ENCODE results near the gene ZNF624.
"Not testable (repeated sequence)": the region's sequence is repeated elsewhere in the genome, so short reads cannot be mapped to it uniquely, and the experiment has no call there.

The ZNF624 gene

GRCh38 chr17:16653367-16654041, at the start of gene ZNF624:
ZNF624 (minus strand) TSS chr17:16653850.
- no peak for TF ChIP-seq CTCF (IDR thresholded peaks at IDR 0.05; ENCODE audit: insufficient read depth, low read length, missing control alignments)
- POLR2A ChIA-PET, result no interaction called here
- peak within 1 kb of the TSS; percentile 75 for H3K4me3 ChIP-seq (ENCODE audit: low read depth, low read length)
- DNase-seq (ENCODE audit: low read depth, low spot score), result peak; percentile 34
- CTCF ChIA-PET, result interaction anchor here (1.2 kb wide), 1 partner anchor 64 kb away, joined by 4 read pairs; no protein-coding TSS in a partner anchor

GRCh38 chr17:16697603-16698002, 44.0 kb upstream of the ZNF624 start:
- DNase-seq (ENCODE audit: low read depth, low spot score); POLR2A ChIA-PET; CTCF ChIA-PET; H3K4me3 ChIP-seq (ENCODE audit: low read depth, low read length): not testable (repeated sequence)

DNA sequence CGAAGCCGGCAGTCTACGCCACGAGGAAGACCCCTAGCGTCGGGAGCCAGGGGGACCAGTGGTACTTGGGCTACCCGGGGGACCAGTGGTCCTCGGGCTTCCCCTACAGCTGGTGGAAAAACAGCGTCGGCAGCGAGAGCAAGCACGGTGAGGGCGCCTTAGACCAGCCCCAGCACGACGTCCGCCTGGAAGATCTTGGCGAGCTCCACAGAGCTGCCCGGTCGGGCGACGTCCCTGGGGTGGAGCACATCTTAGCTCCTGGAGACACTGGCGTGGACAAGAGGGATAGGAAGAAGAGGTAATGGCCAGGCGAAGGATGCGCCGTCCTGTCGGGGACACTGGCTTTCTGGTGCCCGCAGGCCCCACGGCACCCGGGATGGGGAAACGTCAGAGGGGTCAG, 36.8 kb upstream of the ZNF624 start:
- POLR2A ChIA-PET; CTCF ChIA-PET; H3K4me3 ChIP-seq (ENCODE audit: low read depth, low read length); DNase-seq (ENCODE audit: low read depth, low spot score): not testable (repeated sequence)

DNA sequence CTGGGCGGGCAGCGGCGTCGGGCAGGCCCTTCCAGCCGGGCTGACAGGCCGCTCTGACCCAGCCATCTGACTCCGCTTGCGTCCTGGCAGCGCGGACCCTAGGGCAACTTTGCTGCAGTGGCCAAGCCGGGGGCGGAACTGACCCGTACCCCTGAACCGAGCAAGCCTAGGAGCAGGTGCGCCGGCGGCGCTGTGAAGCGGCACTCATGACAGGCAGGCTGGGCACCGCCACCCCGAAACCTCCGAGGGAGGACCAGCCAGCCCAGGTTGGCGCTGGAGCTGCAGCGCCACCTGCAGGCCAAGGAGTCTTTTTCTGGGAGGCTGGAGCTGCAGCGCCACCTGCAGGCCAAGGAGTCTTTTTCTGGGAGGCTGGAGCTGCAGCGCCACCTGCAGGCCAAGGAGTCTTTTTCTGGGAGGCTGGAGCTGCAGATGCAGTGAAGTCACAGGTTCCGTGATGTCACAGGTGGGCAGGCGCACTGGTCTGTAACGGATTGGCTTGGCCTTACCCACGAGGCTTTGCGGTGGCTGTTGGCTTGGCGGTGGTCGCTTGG, 36.2 kb upstream of the ZNF624 start, which contains the start of gene CCDC144A:
Gene CCDC144A (plus strand): TSS at position 511 of the 551 bp plus-strand sequence. CDS start 160 bp downstream, outside the sequence.
- POLR2A ChIA-PET; CTCF ChIA-PET; H3K4me3 ChIP-seq (ENCODE audit: low read depth, low read length); DNase-seq (ENCODE audit: low read depth, low spot score): not testable (repeated sequence)

DNA sequence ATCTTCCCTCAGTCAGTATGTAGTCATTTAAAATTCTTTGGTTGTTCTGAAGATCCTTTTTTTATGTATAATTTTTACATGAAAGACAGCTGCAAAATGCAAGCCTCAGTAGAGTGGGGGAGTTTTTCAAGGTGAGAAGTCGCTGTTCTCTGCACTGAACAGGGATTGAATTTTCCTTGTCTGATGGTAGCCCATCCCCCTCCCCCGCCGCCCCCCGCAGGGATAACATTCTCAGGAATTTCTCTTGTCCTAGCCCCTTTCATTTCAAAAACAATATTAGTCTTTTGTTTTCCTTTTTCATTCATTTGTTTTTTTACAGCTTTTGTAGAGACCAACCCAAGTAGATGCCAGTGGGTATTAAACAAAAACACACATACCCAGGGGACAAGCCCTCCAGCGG, 33.5 kb upstream of the ZNF624 start:
- CTCF ChIA-PET; POLR2A ChIA-PET; H3K4me3 ChIP-seq (ENCODE audit: low read depth, low read length); DNase-seq (ENCODE audit: low read depth, low spot score): not testable (repeated sequence)

DNA sequence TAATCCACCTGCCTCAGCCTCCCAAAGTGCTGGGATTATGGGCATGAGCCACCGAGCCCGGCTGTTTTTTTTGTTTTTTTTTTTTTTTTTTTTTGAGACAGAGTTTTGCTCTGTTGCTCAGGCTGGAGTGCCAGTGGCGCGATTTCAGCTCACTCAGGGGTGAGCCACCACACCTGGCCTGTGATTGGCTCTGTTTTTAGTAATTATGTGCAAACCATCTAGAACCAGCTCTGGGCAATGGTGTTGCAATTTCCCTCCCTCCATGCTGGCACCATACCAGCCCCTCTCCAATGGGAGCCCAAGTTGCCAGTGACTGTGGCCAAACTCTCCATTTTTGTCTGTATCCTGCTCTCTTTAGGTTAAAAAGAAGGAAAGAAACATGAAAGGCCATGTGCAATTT, 32.4 kb upstream of the ZNF624 start:
- H3K4me3 ChIP-seq (ENCODE audit: low read depth, low read length); POLR2A ChIA-PET; CTCF ChIA-PET; DNase-seq (ENCODE audit: low read depth, low spot score): not testable (repeated sequence)

GRCh38 chr17:16683290-16684138, 29.9 kb upstream of the ZNF624 start:
- POLR2A ChIA-PET; H3K4me3 ChIP-seq (ENCODE audit: low read depth, low read length); DNase-seq (ENCODE audit: low read depth, low spot score); CTCF ChIA-PET: not testable (repeated sequence)

GRCh38 chr17:16676676-16677268, 23.1 kb upstream of the ZNF624 start:
- no peak for TF ChIP-seq CTCF (IDR thresholded peaks at IDR 0.05; ENCODE audit: insufficient read depth, low read length, missing control alignments)
- H3K4me3 ChIP-seq (ENCODE audit: low read depth, low read length), result no peak overlapping the region
- DNase-seq (ENCODE audit: low read depth, low spot score), result no peak
- ChIA-PET CTCF (no interaction called here), POLR2A (no interaction called here)

DNA sequence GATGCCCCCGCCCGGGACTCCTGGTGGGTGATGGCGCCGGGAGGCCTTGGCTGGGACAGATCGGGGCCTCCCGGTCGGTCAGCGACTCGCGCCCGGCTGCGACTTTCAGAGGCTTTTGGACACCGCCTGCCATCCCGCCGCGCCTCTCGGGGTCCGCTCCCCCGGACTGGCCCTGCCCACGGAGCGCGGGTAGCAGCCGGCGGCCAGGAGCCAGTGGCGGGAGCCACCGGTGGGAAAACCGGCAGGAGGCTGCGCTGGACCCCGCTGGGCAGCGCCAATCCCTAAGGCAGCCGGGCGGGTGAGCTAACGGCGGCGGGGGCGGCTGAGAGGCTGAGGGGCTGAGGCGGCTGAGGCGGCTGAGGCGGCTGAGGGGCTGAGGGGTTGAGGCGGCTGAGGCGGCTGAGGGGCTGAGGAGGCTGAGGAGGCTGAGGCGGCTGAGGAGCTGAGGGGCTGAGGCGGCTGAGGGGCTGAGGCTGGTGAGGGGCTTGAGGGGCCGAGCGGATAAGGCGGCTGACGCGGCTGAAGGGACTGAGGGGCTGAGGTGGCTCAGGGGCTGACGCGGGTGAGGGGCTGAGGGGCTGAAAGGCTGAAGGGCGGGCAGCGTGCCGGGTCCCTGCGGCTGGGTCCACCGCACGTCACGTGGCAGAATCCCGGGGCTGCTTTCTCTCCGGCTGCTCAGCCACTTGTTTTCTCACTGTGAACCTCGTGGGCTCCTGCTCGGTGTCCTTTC, 13.4 kb upstream of the ZNF624 start:
- peak overlapping the region; percentile 29 for H3K4me3 ChIP-seq (ENCODE audit: low read depth, low read length)
- DNase-seq (ENCODE audit: low read depth, low spot score); CTCF ChIA-PET; POLR2A ChIA-PET: not testable (repeated sequence)

- POLR2A ChIA-PET; CTCF ChIA-PET; H3K4me3 ChIP-seq (ENCODE audit: low read depth, low read length); DNase-seq (ENCODE audit: low read depth, low spot score): not testable (repeated sequence)
Measured at GRCh38 chr17:16666553-16666906, 12.9 kb upstream of the ZNF624 start.

Data from AG04449 (cell line).